Measurements from ENCODE around the gene CTU2.

- no peak for TF ChIP-seq POLR2A (IDR thresholded peaks at IDR 0.05)
- no peak for TF ChIP-seq CTCF (IDR thresholded peaks at IDR 0.05)
Measured at GRCh38 chr16:88713054-88713453, 6.8 kb downstream of the CTU2 start.
